Hepatocyte (in vitro differentiated cells): ENCODE measurements around the gene NEXN.

ENCODE experiments used
- CTCF ChIP-seq: fragments of 200-600 bp; sonication (generic); IDR thresholded peaks from 2 replicates; pipeline ENCODE4 v1.5.1; 2016; ENCODE audit warnings: antibody characterized with exemption, mild to moderate bottlenecking; ENCODE audit not compliant: poor library complexity
- EZH2 ChIP-seq: fragments of 200-600 bp; sonication (generic); IDR thresholded peaks from 2 replicates; pipeline ENCODE4 v1.6.1; 2016; ENCODE audit warnings: antibody characterized with exemption, mild to moderate bottlenecking, borderline replicate concordance

GRCh38 chr1:77881061-77881460 is 7.4 kb upstream of the NEXN start:
- TF ChIP-seq CTCF (no peak), EZH2 (no peak)
